ENCODE results near the gene TLE1.
"Not testable (repeated sequence)": the region's sequence is repeated elsewhere in the genome, so short reads cannot be mapped to it uniquely, and the experiment has no call there.

The TLE1 gene

GRCh38 chr9:81621785-81622259 is 67.5 kb downstream of the TLE1 start:
- no peak for FAIRE-seq

- no peak for FAIRE-seq
These were observed 68.2 kb downstream of the TLE1 start for GRCh38 chr9:81621118-81621517.

- no peak for FAIRE-seq
These were observed 69.4 kb downstream of the TLE1 start for GRCh38 chr9:81620002-81620390.

- FAIRE-seq, result no peak
These were observed 69.9 kb downstream of the TLE1 start for GRCh38 chr9:81619353-81620001.

- no peak for FAIRE-seq
These were observed 70.4 kb downstream of the TLE1 start for GRCh38 chr9:81618923-81619322.

- no peak for FAIRE-seq
These were observed 73.2 kb downstream of the TLE1 start for GRCh38 chr9:81616141-81616540.

- no peak for FAIRE-seq
These were observed 75.0 kb downstream of the TLE1 start for GRCh38 chr9:81614335-81614734.

GRCh38 chr9:81613002-81613812 is 76.1 kb downstream of the TLE1 start:
- peak; percentile 9 for FAIRE-seq

- FAIRE-seq, result no peak
These were observed 77.7 kb downstream of the TLE1 start for GRCh38 chr9:81611664-81612063.

GRCh38 chr9:81610740-81611107 is 78.6 kb downstream of the TLE1 start:
- no peak for FAIRE-seq

GRCh38 chr9:81609782-81610739 is 79.3 kb downstream of the TLE1 start:
- no peak for FAIRE-seq

- FAIRE-seq, result no peak
These were observed 81.1 kb downstream of the TLE1 start for GRCh38 chr9:81608289-81608657.

GRCh38 chr9:81607593-81608288 is 81.6 kb downstream of the TLE1 start:
- FAIRE-seq, result no peak

GRCh38 chr9:81606261-81606660 is 83.1 kb downstream of the TLE1 start:
- FAIRE-seq, result not testable (repeated sequence)

GRCh38 chr9:81605170-81605670 is 84.1 kb downstream of the TLE1 start:
- FAIRE-seq, result no peak

GRCh38 chr9:81604306-81605169 is 84.8 kb downstream of the TLE1 start:
- FAIRE-seq, result no peak

GRCh38 chr9:81602887-81603680 is 86.3 kb downstream of the TLE1 start:
- no peak for FAIRE-seq

GRCh38 chr9:81601639-81602623 is 87.4 kb downstream of the TLE1 start:
- no peak for FAIRE-seq

GRCh38 chr9:81600631-81601030 is 88.7 kb downstream of the TLE1 start:
- no peak for FAIRE-seq

Measured in islet of Langerhans (tissue), 1 donor.